Mesenchymal stem cell (in vitro differentiated cells and primary cell): Measurements from ENCODE around the gene RFC4.

Source experiments
- DNase-seq: peaks from one replicate; pipeline ENCODE4 v3.0.0-alpha.2; 2013
- H2AFZ ChIP-seq: one replicate; pipeline ENCODE4 v1.6.1; 2013; ENCODE audit warnings: low read depth, mild to moderate bottlenecking, control low read depth, inconsistent platforms, low read length, moderate library complexity
- H2AK5ac ChIP-seq: 2 replicates; pipeline ENCODE4 v1.6.1; 2013; ENCODE audit warnings: low read length, moderate library complexity, mild to moderate bottlenecking, inconsistent platforms; ENCODE audit not compliant: severe bottlenecking
- H2BK120ac ChIP-seq: one replicate; pipeline ENCODE4 v1.6.1; 2013; ENCODE audit warnings: low read depth, mild to moderate bottlenecking, inconsistent platforms, low read length, moderate library complexity
- H2BK12ac ChIP-seq, 2 experiments: one replicate each; pipeline ENCODE4 v1.6.1; 2013; ENCODE audit warnings: inconsistent platforms in 2 of 2, low read length in 2 of 2, mild to moderate bottlenecking in 2 of 2, moderate library complexity in 2 of 2, control low read depth in 1 of 2
- H2BK15ac ChIP-seq: one replicate; pipeline ENCODE4 v1.6.1; 2013; ENCODE audit warnings: mild to moderate bottlenecking, low read depth, inconsistent platforms; ENCODE audit not compliant: poor library complexity, severe bottlenecking
- H2BK5ac ChIP-seq: 2 replicates; pipeline ENCODE4 v1.6.1; 2013; ENCODE audit warnings: low read depth, mild to moderate bottlenecking, low read length, control low read depth, inconsistent platforms; ENCODE audit not compliant: poor library complexity, severe bottlenecking
- H3K14ac ChIP-seq, 2 experiments: one replicate each; pipeline ENCODE4 v1.6.1; 2013; ENCODE audit warnings: inconsistent platforms in 2 of 2, low read length in 2 of 2, control low read depth in 1 of 2, mild to moderate bottlenecking in 1 of 2, moderate library complexity in 1 of 2
- H3K18ac ChIP-seq, 2 experiments: one replicate each; pipeline ENCODE4 v1.6.1; 2013; ENCODE audit warnings: inconsistent platforms in 2 of 2, low read length in 2 of 2, control low read depth in 1 of 2, low read depth in 1 of 2, mild to moderate bottlenecking in 1 of 2
- H3K23ac ChIP-seq, 2 experiments: one replicate each; pipeline ENCODE4 v1.6.1; 2013; ENCODE audit warnings: inconsistent platforms in 2 of 2, low read length in 2 of 2, mild to moderate bottlenecking in 2 of 2, moderate library complexity in 2 of 2, control low read depth in 1 of 2
- H3K27ac ChIP-seq: 2 replicates; pipeline ENCODE4 v1.5.1; 2013; ENCODE audit warnings: mild to moderate bottlenecking, moderate library complexity, low read length, control low read depth, inconsistent platforms; ENCODE audit not compliant: poor library complexity, severe bottlenecking
- H3K27me3 ChIP-seq, 2 experiments: 2 replicates each; pipeline versions ENCODE4 v1.6.1 to v1.7.0; 2013; ENCODE audit warnings: low read length in 2 of 2, mild to moderate bottlenecking in 2 of 2, moderate library complexity in 2 of 2, control low read depth in 1 of 2, inconsistent platforms in 1 of 2; ENCODE audit not compliant: control insufficient read depth in 1 of 2, insufficient read depth in 1 of 2
- H3K36me3 ChIP-seq, 2 experiments: 2 replicates each; pipeline versions ENCODE4 v1.6.1 to v1.7.0; 2013; ENCODE audit warnings: low read length in 2 of 2, control low read depth in 1 of 2, inconsistent platforms in 1 of 2, low read depth in 1 of 2, mild to moderate bottlenecking in 1 of 2; ENCODE audit not compliant: insufficient read depth in 2 of 2, control insufficient read depth in 1 of 2
- H3K4ac ChIP-seq, 2 experiments: one replicate each; pipeline ENCODE4 v1.6.1; 2013; ENCODE audit warnings: inconsistent platforms in 2 of 2, low read length in 2 of 2, mild to moderate bottlenecking in 2 of 2, moderate library complexity in 2 of 2, control low read depth in 1 of 2, low read depth in 1 of 2
- H3K4me1 ChIP-seq: 2 replicates; pipeline ENCODE4 v1.6.1; 2013; ENCODE audit warnings: low read depth, low read length, control low read depth; ENCODE audit not compliant: control insufficient read depth, insufficient read depth
- H3K4me2 ChIP-seq: 2 replicates; pipeline ENCODE4 v1.6.1; 2013; ENCODE audit warnings: low read length, mild to moderate bottlenecking, inconsistent platforms; ENCODE audit not compliant: poor library complexity, severe bottlenecking
- H3K4me3 ChIP-seq, 2 experiments: 2 replicates each; pipeline versions ENCODE4 v1.5.1 to v1.7.0; 2013; ENCODE audit warnings: low read length in 2 of 2, mild to moderate bottlenecking in 2 of 2, control low read depth in 1 of 2, low read depth in 1 of 2; ENCODE audit not compliant: insufficient read depth in 1 of 2
- H3K79me1 ChIP-seq: replicated peaks from 2 replicates; pipeline ENCODE4 v1.6.1; 2013; ENCODE audit warnings: mild to moderate bottlenecking, control low read depth, low read length, inconsistent platforms; ENCODE audit not compliant: poor library complexity, severe bottlenecking
- H3K9ac ChIP-seq: 2 replicates; pipeline ENCODE4 v1.7.0; 2013; ENCODE audit warnings: mild to moderate bottlenecking, low read length, moderate library complexity
- H3K9me3 ChIP-seq: 2 replicates; pipeline ENCODE4 v1.7.0; 2013; ENCODE audit warnings: mild to moderate bottlenecking, low read length; ENCODE audit not compliant: control insufficient read depth
- H4K8ac ChIP-seq: one replicate; pipeline ENCODE4 v1.6.1; 2013; ENCODE audit warnings: inconsistent platforms, mild to moderate bottlenecking, low read length, moderate library complexity
- H4K91ac ChIP-seq: one replicate; pipeline ENCODE4 v1.6.1; 2013; ENCODE audit warnings: mild to moderate bottlenecking, low read length, inconsistent platforms
- WGBS: methylation state at CpG from one replicate; pipeline ENCODE4 v1.1.7; 2013; ENCODE audit warnings: mixed read lengths; 5-methylcytosine and 5-hydroxymethylcytosine counted together

Gene RFC4

GRCh38 chr3:186789554-186790260 is 16.6 kb downstream of the RFC4 start:
- Histone ChIP-seq H3K4me1 (no peaks in the 10 kb centered on the region), H2AFZ (no peak overlapping the region), H2BK12ac (no peak overlapping the region), H3K4me3 (no peak overlapping the region), H3K27me3 (no peaks in the 10 kb centered on the region), H3K36me3 (peaks cover 6 to 66% of the 10 kb centered on the region in 2 experiments), H3K27ac (no peak overlapping the region), H3K4me2 (no peak overlapping the region), H2BK15ac (no peak overlapping the region), H3K18ac (no peak overlapping the region), H2BK5ac (no peak overlapping the region), H2BK120ac (no peak overlapping the region), H3K79me1 (no peaks in the 10 kb centered on the region), H4K91ac (no peak overlapping the region), H3K23ac (no peak overlapping the region), H3K9ac (no peak overlapping the region), H3K4ac (no peak overlapping the region), H3K14ac (no peak overlapping the region), H4K8ac (no peak overlapping the region), H2AK5ac (no peak overlapping the region), H3K9me3 (no peaks in the 10 kb centered on the region)
- 69% methylated on average over 2 of the region's 4 CpGs for WGBS
- DNase-seq, result no peak

DNA sequence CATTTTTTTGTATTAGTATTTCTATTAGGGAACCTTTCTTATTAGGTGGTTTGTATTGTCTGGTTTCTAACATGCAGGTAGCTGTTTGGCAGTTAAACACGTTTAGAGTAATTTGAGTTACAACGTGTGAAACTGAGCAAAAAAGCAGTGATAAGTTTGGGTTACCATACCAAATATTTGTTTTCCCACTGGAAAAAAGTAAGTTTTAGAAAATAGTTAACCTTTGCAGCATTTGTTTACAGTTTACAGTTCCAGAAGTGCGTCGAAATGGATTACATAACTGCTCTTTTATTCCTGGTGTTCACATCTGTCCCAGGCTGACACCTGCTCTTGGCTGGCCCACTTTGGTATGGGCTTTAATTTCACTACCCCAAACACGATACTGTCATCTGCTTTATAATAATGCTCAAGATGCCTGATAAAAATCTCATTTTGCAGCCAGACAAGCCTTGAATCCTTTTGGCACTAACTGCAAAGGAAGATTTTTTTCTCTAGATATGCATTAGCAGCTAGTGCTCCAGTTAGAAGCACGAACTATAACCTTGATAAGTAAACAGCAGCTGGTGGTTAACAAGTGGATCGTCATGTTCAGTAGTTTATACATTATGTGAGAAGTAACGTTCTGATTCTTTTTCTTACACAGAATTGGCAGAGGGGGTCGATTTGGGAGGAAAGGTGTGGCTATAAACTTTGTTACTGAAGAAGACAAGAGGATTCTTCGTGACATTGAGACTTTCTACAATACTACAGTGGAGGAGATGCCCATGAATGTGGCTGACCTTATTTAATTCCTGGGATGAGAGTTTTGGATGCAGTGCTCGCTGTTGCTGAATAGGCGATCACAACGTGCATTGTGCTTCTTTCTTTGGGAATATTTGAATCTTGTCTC is 17.6 kb downstream of the RFC4 start:
- Histone ChIP-seq H3K9ac (peak overlapping the region; percentile 99), H2BK5ac (no peak overlapping the region), H3K18ac (no peak overlapping the region), H2BK12ac (no peak overlapping the region), H3K4me2 (no peak overlapping the region), H3K14ac (no peak overlapping the region), H3K79me1 (no peaks in the 10 kb centered on the region), H3K36me3 (peaks cover 10 to 64% of the 10 kb centered on the region in 2 experiments), H3K27me3 (no peaks in the 10 kb centered on the region), H2AFZ (no peak overlapping the region), H4K91ac (no peak overlapping the region), H3K9me3 (no peaks in the 10 kb centered on the region), H3K4me1 (no peaks in the 10 kb centered on the region), H2BK15ac (no peak overlapping the region), H3K4ac (no peak overlapping the region), H2AK5ac (no peak overlapping the region), H4K8ac (no peak overlapping the region), H3K27ac (no peak overlapping the region), H2BK120ac (no peak overlapping the region), H3K23ac (no peak overlapping the region), H3K4me3 (no peak overlapping the region)
- 75% methylated on average over 12 of the region's 13 CpGs for WGBS
- DNase-seq, result no peak

- Histone ChIP-seq H3K36me3 (peaks cover 10 to 64% of the 10 kb centered on the region in 2 experiments), H2BK12ac (no peak overlapping the region), H3K27me3 (no peaks in the 10 kb centered on the region), H3K18ac (no peak overlapping the region), H2BK5ac (no peak overlapping the region), H3K9me3 (no peaks in the 10 kb centered on the region), H2AFZ (no peak overlapping the region), H3K4ac (no peak overlapping the region), H3K4me2 (peak overlapping the region; percentile 19), H3K23ac (no peak overlapping the region), H3K79me1 (no peaks in the 10 kb centered on the region), H2BK15ac (no peak overlapping the region), H3K4me3 (peak overlapping the region in 1 of 2 experiments; percentile 100), H2AK5ac (no peak overlapping the region), H3K27ac (no peak overlapping the region), H3K4me1 (no peaks in the 10 kb centered on the region), H3K9ac (peak overlapping the region; percentile 99), H2BK120ac (no peak overlapping the region), H4K8ac (no peak overlapping the region), H4K91ac (no peak overlapping the region), H3K14ac (no peak overlapping the region)
- no peak for DNase-seq
- WGBS, result 89% methylated on average over 15 of the region's 15 CpGs
Observed at GRCh38 chr3:186787642-186788481, 18.4 kb downstream of the RFC4 start.
